KMS-11 (cell line): Measurements from ENCODE around the gene DNASE1L2.
A peak's percentile ranks its signal among the peaks of the same experiment; 100 is the strongest.

ENCODE experiments used
- H2AFZ ChIP-seq: fragments of 200-600 bp; sonication (generic); 2 replicates; pipeline ENCODE4 v1.6.1; 2016; ENCODE audit warnings: antibody characterized with exemption, mixed run types, low read depth
- H3K27ac ChIP-seq: fragments of 200-600 bp; sonication (generic); 2 replicates; pipeline ENCODE4 v1.6.1; 2016; ENCODE audit warnings: mild to moderate bottlenecking, mixed run types
- H3K27me3 ChIP-seq: fragments of 200-600 bp; sonication (generic); 2 replicates; pipeline ENCODE4 v1.6.1; 2017; ENCODE audit warnings: mild to moderate bottlenecking, low read depth, mixed run types, moderate library complexity; ENCODE audit not compliant: insufficient read depth
- H3K36me3 ChIP-seq: fragments of 200-600 bp; sonication (generic); 2 replicates; pipeline ENCODE4 v1.6.1; 2017; ENCODE audit warnings: mild to moderate bottlenecking, mixed run types; ENCODE audit not compliant: insufficient read depth
- H3K4me1 ChIP-seq: fragments of 200-600 bp; sonication (generic); 2 replicates; pipeline ENCODE4 v1.6.1; 2016; ENCODE audit warnings: mild to moderate bottlenecking, low read depth, mixed run types; ENCODE audit not compliant: poor library complexity, severe bottlenecking
- H3K4me2 ChIP-seq: fragments of 200-600 bp; sonication (generic); 2 replicates; pipeline ENCODE4 v1.7.0; 2016; ENCODE audit warnings: mild to moderate bottlenecking, mixed run types
- H3K4me3 ChIP-seq: fragments of 200-600 bp; sonication (generic); IDR thresholded peaks from 2 replicates; pipeline ENCODE4 v1.6.1; 2017; ENCODE audit warnings: low read depth, low read length, mixed read lengths; ENCODE audit not compliant: insufficient read depth
- H3K79me2 ChIP-seq: fragments of 200-600 bp; sonication (generic); 2 replicates; pipeline ENCODE4 v1.6.1; 2016; ENCODE audit warnings: low read depth, mixed run types; ENCODE audit not compliant: insufficient read depth
- H3K9ac ChIP-seq: fragments of 200-600 bp; sonication (generic); 2 replicates; pipeline ENCODE4 v1.6.1; 2016; ENCODE audit warnings: mild to moderate bottlenecking, mixed run types
- H4K20me1 ChIP-seq: fragments of 200-600 bp; sonication (generic); 2 replicates; pipeline ENCODE4 v1.6.1; 2016; ENCODE audit warnings: mild to moderate bottlenecking, mixed run types; ENCODE audit not compliant: insufficient read depth
- TF ChIP-seq, protein P1 (sequence below): fragments of 200-600 bp; sonication (generic); conservative IDR thresholded peaks from 2 replicates; pipeline ENCODE4 v1.6.1; 2017; ENCODE audit warnings: low read depth, mild to moderate bottlenecking, antibody characterized with exemption, low read length, moderate library complexity, mixed read lengths

Gene DNASE1L2

DNA sequence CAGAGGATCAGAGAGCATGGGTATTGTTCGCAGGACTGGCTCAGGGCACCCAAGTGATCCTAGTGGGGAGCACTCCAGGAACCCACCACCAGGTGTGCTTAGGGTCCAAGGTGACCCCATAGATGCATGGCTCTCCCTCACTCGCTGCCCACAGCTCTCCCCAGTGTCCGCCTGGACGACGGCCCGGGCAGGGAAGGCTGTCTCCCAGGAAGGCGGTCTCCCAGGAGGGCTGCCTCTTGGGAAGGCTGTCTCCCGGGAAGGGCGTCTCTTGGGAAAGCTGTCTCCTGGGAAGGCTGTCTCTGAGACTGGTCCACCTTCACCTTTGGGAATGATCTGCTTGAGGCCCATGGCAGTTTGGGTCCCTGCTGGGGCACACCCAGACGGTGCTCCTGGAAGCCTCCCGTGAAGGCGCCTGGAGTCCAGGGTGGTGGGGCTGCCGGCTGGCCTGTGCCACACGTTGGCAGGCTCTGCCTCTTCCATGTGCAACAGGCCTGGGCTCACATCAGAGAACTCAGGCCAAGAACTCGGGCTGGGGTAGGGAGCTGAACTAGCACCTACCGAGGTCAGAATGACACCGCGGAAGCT lies 10.1 kb downstream of the DNASE1L2 start:
- H3K9ac ChIP-seq, result no peak overlapping the region
- H3K4me2 ChIP-seq, result no peak overlapping the region
- H3K79me2 ChIP-seq, result peaks cover 33% of the 10 kb centered on the region
- H3K4me3 ChIP-seq, result no peak overlapping the region
- H3K36me3 ChIP-seq, result peaks cover 7% of the 10 kb centered on the region; the same call in 1 of the 2 replicates
- TF ChIP-seq, protein P1, sequence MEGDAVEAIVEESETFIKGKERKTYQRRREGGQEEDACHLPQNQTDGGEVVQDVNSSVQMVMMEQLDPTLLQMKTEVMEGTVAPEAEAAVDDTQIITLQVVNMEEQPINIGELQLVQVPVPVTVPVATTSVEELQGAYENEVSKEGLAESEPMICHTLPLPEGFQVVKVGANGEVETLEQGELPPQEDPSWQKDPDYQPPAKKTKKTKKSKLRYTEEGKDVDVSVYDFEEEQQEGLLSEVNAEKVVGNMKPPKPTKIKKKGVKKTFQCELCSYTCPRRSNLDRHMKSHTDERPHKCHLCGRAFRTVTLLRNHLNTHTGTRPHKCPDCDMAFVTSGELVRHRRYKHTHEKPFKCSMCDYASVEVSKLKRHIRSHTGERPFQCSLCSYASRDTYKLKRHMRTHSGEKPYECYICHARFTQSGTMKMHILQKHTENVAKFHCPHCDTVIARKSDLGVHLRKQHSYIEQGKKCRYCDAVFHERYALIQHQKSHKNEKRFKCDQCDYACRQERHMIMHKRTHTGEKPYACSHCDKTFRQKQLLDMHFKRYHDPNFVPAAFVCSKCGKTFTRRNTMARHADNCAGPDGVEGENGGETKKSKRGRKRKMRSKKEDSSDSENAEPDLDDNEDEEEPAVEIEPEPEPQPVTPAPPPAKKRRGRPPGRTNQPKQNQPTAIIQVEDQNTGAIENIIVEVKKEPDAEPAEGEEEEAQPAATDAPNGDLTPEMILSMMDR, result no peak
- H4K20me1 ChIP-seq, result no peaks in the 10 kb centered on the region
- H3K4me1 ChIP-seq, result peaks cover 13% of the 10 kb centered on the region
- H3K27ac ChIP-seq, result no peak overlapping the region
- no peaks in the 10 kb centered on the region for H3K27me3 ChIP-seq
- no peak overlapping the region for H2AFZ ChIP-seq

DNA sequence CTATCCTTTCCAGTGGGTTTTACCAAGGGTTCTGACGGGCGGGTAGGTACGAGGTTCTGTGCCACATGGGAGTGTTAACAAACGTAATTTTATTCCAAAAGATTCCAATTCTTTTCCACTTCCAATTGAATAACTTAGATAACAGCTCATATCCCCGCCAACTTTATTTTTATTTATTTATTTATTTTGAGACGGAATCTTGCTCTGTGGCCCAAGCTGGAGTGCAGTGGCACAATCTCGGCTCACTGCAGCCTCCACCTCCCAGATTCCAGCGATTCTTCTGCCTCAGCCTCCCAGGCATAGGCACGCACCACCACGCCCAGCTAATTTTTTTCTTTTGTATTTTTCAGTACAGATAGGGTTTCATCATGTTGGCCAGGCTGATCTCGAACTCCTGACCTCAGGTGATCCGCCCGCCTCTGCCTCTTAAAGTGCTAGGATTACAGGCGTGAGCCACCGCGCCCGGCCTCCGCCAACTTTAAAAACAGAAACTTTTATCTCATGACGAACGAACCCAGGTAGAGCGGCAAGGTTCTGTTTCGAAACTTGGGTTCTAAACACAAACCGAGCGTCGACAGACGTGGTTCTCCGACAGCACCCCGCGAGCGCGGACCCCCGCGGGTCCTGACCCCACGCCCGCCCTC lies 14.5 kb downstream of the DNASE1L2 start:
- Histone ChIP-seq H3K79me2 (peaks cover 33% of the 10 kb centered on the region), H3K4me3 (no peak overlapping the region), H3K4me2 (peak overlapping the region; percentile 55), H3K9ac (peak overlapping the region; percentile 74), H3K27ac (peak overlapping the region; percentile 88), H3K4me1 (peaks cover 29% of the 10 kb centered on the region), H3K36me3 (peaks cover 15% of the 10 kb centered on the region; the same call in 1 of the 2 replicates), H4K20me1 (no peaks in the 10 kb centered on the region), H3K27me3 (no peaks in the 10 kb centered on the region), H2AFZ (peak overlapping the region; percentile 62)
- TF ChIP-seq, protein P1, result no peak

DNA sequence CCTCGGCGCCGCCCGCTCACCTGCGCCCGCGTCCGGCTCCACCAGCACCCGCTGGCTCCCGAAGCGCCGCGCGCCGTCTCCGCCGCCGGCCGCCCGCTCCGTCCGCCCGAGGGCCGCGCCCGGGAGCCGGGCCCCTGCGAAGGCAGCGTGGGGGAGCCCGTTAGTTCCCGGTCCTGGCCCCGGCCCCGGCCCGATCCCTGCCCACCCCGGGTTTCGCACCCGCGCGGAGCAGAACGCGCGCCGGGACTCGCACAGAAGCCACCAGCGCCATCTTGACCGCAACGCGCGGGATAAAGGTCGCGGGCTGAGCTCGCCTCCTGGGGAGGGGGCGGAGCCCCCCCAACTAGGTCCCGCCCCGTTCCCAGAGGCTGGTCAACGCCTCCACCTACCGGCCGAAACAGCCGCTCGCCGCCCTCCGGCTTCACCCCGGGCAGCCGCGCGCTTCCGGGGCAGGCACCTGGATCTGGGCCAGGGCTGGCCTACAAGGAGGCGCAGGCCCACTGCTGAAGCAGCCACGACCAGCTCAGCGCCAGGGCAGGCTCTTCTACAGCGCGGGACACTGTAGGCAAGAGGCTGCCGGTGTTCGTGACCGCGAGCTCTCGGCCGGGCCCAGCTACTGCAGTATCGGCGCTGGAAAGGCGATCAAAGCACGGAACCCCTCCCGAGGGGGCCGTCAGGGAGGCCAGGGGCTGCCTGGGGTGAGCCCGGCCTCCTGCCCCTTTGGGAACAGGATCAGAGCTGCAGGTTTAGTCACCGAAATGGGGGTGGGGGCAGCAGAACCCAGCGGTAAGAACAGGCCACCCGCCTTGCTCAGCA lies 15.3 kb downstream of the DNASE1L2 start, which contains the start of gene ECI1:
ECI1 (minus strand) TSS at position 292 of the 816 bp plus-strand sequence; CDS start at position 271, 21 bp downstream.
- Histone ChIP-seq H3K27ac (peak within 1 kb of the TSS; percentile 88), H2AFZ (peak within 1 kb of the TSS; percentile 62), H3K4me3 (no peak within 1 kb of the TSS), H3K27me3 (no peaks in the 10 kb centered on the region), H3K4me2 (peak within 1 kb of the TSS; percentile 71), H3K4me1 (peaks cover 29% of the 10 kb centered on the region), H3K9ac (peak within 1 kb of the TSS; percentile 74), H3K36me3 (peaks cover 18% of the 10 kb centered on the region; the same call in 1 of the 2 replicates), H4K20me1 (no peaks in the 10 kb centered on the region), H3K79me2 (peaks cover 33% of the 10 kb centered on the region)
- TF ChIP-seq, protein P1, result peak; percentile 62

DNA sequence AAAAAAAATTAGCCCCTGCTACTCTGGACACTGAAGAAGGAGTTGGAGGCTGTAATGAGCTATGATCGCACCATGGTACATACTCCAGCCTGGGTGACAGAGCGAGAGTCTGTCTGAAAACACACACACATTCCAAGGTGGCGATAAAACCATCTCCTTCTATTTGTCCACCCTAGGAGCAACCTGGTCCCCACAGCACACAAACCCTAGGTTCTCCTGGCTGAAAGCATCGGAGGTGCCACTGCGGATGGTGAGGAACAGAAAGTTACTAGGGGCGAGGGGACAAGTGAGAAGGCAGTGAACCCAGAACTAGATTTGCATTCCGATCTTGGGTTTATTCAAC lies 16.5 kb downstream of the DNASE1L2 start:
- H2AFZ ChIP-seq, result no peak overlapping the region
- peaks cover 30% of the 10 kb centered on the region for H3K79me2 ChIP-seq
- peaks cover 27% of the 10 kb centered on the region; the same call in 1 of the 2 replicates for H3K36me3 ChIP-seq
- peaks cover 29% of the 10 kb centered on the region for H3K4me1 ChIP-seq
- H3K4me3 ChIP-seq, result no peak overlapping the region
- no peak overlapping the region for H3K4me2 ChIP-seq
- H4K20me1 ChIP-seq, result no peaks in the 10 kb centered on the region
- TF ChIP-seq, protein P1, result no peak
- no peak overlapping the region; the same call in 1 of the 2 replicates for H3K9ac ChIP-seq
- H3K27me3 ChIP-seq, result no peaks in the 10 kb centered on the region
- peak overlapping the region; percentile 88; the same call in 1 of the 2 replicates for H3K27ac ChIP-seq
